AG08396 (cell line): Measurements from ENCODE around the gene DIDO1.
A peak's percentile ranks its signal among the peaks of the same experiment; 100 is the strongest.

Experiments used
- DNase-seq: peaks from one replicate; pipeline ENCODE4 v3.0.0; 2012; ENCODE audit warnings: low spot score, mixed read lengths

The DIDO1 gene

GRCh38 chr20:62910777-62911497 lies 15.4 kb downstream of the DIDO1 start:
- DNase-seq = no peak

- no peak for DNase-seq
These were observed 16.0 kb downstream of the DIDO1 start for GRCh38 chr20:62910217-62910766.

- DNase-seq = no peak
These were observed 17.1 kb downstream of the DIDO1 start for GRCh38 chr20:62908971-62909791.

- no peak for DNase-seq
These were observed 18.7 kb downstream of the DIDO1 start for GRCh38 chr20:62907384-62908317.

- no peak for DNase-seq
These were observed 19.5 kb downstream of the DIDO1 start for GRCh38 chr20:62906647-62907375.

- DNase-seq = no peak
These were observed 20.1 kb downstream of the DIDO1 start for GRCh38 chr20:62906209-62906608.

- DNase-seq = no peak
These were observed 20.7 kb downstream of the DIDO1 start for GRCh38 chr20:62905536-62906117.

DNA sequence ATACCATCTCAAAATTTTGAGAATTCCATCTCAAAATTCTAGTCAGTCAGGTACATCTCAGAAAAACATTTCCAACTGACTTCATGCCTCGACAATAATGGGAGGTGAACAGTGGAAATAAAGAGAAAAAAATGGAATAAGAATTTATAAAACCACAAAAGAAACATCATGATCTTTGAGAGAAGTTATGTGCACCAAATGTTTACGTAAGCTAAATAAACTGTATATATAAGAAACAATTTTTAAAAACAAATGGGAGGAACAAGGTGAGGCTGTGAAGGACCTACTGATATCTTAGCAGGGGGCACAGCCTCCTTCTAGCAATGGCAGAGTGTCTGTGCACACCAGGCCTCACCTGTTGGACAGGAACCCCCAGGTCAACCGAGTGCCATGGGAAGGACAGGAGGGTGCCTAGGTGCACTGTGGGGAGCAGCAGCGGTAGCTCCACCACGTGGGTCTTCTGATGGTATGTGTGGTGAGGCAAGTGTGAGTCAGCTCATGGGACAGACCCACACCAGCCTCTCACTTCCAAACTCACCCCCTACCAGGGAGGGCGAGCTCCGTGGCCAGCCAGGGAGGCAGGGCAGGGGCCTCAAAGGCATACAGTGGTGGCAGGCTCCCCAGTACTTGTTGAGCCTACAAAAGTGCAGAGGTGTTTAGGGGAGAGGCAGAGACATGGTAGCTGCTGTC lies 23.2 kb downstream of the DIDO1 start:
- peak; percentile 71 for DNase-seq

DNA sequence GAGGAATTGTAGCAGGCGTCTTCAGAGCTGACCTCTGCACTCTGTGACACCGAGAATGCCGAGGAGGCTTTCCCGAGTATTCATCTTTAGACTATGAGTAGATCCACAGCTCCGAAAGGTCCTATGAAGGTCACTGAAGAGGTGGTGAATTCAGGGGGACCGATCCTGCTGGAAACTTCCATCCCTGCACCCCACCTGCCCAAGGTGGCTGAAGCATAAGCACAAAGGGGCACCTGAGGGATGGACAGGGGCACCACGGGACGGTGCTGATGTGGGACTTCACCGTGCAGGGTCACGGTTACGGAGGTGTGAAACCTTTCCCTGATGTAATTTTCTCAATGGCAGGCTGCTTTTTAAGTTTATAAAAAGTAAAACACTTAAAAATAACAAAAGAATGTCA lies 24.4 kb downstream of the DIDO1 start:
- no peak for DNase-seq

DNA sequence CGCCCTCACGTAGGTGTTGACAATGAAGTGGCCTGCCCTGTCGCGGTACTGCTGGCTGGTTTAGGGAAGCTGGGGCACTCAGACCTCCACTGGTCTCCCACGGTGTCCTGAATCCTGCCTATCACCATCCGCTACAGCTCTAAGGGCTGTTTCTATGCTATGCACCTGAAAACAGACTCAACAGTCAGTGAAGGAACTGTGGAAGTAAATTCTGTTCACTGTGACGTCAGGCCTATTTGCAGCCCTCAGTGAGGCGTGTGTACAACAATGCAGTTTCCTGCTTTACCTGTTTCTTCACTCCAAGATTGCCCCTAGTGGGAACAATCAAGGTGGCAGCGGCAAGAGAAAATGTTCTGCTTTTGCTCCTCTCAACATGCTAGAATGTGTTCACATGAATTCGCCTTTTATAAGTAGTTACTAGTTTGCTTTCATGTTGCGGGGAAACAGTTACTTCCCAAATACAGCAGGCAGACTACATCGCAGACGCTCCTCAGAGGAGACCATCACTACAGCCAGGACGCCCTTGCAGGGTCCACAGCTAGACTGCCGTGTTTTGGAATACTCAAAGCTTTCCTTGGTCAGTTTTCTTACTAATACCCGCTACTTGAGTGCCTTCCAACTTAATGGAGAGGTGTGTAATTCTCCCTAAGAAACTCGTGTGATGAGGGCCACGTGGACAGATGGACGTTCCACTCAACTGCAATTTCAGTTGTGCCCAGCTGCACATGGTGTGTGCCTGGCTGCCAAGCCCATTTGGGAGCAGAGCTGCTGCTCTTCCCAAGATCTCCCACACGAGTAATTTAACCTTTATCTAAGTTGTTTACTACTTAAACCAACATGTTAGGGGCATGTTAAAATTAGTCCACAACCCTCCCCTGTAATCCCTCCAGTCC lies 25.4 kb downstream of the DIDO1 start:
- no peak for DNase-seq

GRCh38 chr20:62900052-62900691 lies 26.1 kb downstream of the DIDO1 start:
- peak; percentile 92 for DNase-seq

DNA sequence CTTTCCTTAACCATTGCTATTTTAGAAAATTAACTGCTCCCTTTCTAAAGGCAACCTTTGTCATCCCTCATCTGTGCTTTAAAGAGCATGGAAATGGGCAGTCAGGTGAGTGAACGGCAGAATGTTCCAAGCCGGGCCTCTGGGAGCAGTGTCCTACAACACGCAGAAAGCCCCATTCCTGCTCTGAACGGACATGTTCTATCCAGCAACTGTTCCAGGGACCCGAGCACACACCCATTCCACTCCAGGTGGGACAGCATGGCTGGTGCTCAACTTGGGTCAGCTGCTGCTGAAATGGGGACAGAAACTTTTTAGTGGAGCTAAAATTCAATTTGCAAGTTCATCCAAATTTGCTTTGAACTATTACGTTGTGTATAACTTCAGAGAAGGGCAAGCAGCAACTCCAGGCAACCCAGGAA lies 26.7 kb downstream of the DIDO1 start:
- no peak for DNase-seq

GRCh38 chr20:62898970-62899632 lies 27.2 kb downstream of the DIDO1 start:
- DNase-seq = no peak

DNA sequence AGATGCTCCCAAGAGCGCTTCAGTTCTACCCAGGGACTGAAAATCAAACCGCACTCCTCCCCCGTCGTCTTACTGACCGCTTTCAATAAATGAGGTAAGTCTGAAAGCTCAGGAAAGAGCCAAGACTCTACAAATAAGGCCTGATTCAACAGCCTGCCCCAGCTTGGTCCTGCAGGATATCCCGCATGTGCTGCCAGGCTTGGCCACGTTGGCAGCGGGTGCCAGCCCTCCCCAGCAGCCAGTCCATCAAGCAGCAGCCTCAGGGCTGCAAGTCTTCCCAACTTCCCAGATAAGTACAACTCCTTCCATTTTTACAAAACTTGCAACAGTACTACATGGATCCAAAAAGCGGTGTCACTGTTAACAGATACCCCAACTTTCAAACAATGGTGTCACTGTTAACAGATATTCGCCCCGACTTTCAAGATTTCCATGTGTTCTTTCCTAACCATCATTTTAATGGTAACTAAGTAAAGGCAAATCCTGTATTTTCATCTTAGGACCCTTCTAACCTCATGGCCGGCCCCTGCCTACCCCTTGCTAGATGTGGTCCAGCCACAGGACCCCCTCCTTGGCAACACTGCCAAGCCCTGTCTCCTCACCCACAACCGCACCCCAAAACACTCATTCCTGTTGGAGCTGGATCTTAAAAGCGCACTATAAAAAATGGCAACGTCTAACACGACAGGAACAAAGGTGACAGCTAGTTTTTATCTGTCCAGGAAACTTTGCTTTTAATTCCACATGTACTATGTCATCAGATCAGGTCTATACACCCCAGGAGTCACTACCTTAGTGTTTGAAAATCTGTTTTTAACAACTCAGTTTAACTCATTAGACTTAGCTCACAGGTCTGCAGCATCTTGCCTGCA lies 28.0 kb downstream of the DIDO1 start:
- no peak for DNase-seq

- no peak for DNase-seq
These were observed 28.6 kb downstream of the DIDO1 start for GRCh38 chr20:62897666-62898065.

DNA sequence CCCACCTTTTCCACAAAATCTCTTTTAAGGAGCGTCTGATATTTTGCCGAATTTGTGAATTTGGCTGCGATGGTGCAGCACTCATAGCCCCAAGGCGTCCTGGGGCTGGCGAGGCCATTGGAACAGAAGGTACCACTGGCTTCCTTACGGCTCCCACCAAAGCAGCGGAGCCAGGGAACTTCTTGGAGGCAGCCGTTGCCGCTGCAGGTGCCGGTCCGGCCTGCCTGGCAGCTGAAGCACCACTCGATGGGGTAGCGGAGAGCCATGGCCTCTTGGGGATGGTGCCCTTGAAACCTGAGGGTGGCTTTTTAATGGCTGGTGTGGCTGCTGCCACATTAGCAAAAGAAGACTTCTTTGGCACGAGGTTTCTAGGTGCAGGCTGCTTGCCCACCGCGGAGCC lies 29.8 kb downstream of the DIDO1 start:
- no peak for DNase-seq

DNA sequence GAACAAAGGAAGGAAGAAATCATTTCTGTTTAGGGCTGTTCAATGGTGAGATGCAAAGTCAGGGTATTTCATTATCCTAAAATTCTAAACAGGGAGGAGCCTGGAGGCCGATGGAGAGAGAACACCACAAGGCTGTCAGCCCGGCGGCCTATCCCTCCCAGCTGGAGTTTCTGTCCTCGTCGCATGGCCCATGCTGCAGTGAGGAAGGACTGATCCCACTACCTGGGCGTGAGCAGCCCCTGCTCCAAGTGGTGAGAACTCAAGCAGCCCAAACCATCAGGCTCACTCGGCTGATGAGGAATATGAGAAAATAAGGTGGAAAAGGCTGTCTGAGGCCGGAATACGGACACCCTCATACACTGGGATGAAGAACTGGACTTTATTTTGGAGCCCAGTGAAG lies 30.8 kb downstream of the DIDO1 start:
- no peak for DNase-seq
